A549 (cell line): ENCODE data around the gene TMEM273. TPM values are rescaled to one million over a fixed set of nuclear protein-coding genes. Genes with fewer than 3 reads are reported as not detected.

Experiments used
- ATAC-seq, 2 experiments: fragments of 200-7000 bp in 1 of 2; fragments of >200 bp in 1 of 2; cut with Nextera tagmentation in 1 of 2; cut with Tn5 transposase in 1 of 2; 3 replicates each; pipeline versions ENCODE4 v1.8.0 to v1.9.1; 2018 to 2020; ENCODE audit warnings: mild to moderate bottlenecking in 1 of 2, moderate library complexity in 1 of 2
- CTCF ChIA-PET: fragments of 300-600 bp; sonication (Branson Sonifier 250); formaldehyde crosslinking; extraction: SDS; loops from one replicate; lab custom pipeline; 2021; ENCODE audit warnings: antibody characterized with exemption, inconsistent platforms; lab: Yijun Ruan, JAX
- POLR2A ChIA-PET: fragments of 350-600 bp; formaldehyde crosslinking; extraction: SDS; loops from one replicate; lab custom pipeline; 2021; ENCODE audit warnings: antibody characterized with exemption, inconsistent platforms; lab: Yijun Ruan, JAX
- DNase-seq, 2 experiments: peaks; one replicate each; pipeline versions ENCODE4 v3.0.0 to v3.0.0-alpha.2; 2011 to 2016; ENCODE audit warnings: low read depth in 1 of 2, low spot score in 1 of 2
- FAIRE-seq: peaks from 2 replicates; lab custom pipeline; 2011; peaks lifted over from hg19 to GRCh38; lab: Jason Lieb, UNC
- H3K27ac ChIP-seq, 2 experiments: fragments of >200 bp; sonication (Bioruptor Twin); formaldehyde crosslinking; 3 replicates each; pipeline ENCODE4 v1.5.1; 2016 to 2017
- H3K4me1 ChIP-seq: fragments of >200 bp; sonication (Bioruptor Twin); formaldehyde crosslinking; 3 replicates; pipeline ENCODE4 v1.6.1; 2016
- H3K4me2 ChIP-seq: fragments of >200 bp; sonication (Bioruptor Twin); formaldehyde crosslinking; 3 replicates; pipeline ENCODE4 v1.6.1; 2016
- H3K4me3 ChIP-seq: fragments of >200 bp; sonication (Bioruptor Twin); formaldehyde crosslinking; 3 replicates; pipeline ENCODE4 v1.5.1; 2016
- H3K9me3 ChIP-seq: fragments of >200 bp; sonication (Bioruptor Twin); formaldehyde crosslinking; 3 replicates; pipeline ENCODE4 v1.6.1; 2016
- CBX2 ChIP-seq: fragments of 200-600 bp; sonication (generic); IDR thresholded peaks from 2 replicates; pipeline ENCODE4 v1.6.1; 2016; ENCODE audit warnings: low read depth, mild to moderate bottlenecking, borderline replicate concordance
- CEBPB ChIP-seq, 2 experiments: fragments of >200 bp in 1 of 2; sonication (Bioruptor Twin) in 1 of 2; formaldehyde crosslinking in 1 of 2; IDR thresholded peaks; 2 replicates each; pipeline ENCODE4 v1.6.1; 2012 to 2016
- CHD2 ChIP-seq: fragments of 150-350 bp; IDR thresholded peaks from 2 replicates; pipeline ENCODE4 v1.6.1; 2014; ENCODE audit warnings: low read length; ENCODE audit not compliant: partially characterized antibody
- EHF ChIP-seq: fragments of 250-450 bp; sonication (Bioruptor Pico); IDR thresholded peaks from 2 replicates; pipeline ENCODE4 v1.5.0; 2020; ENCODE audit warnings: mild to moderate bottlenecking
- EP300 ChIP-seq, 2 experiments: fragments of >200 bp; sonication (Bioruptor Twin); formaldehyde crosslinking; IDR thresholded peaks; 2 replicates in 1 of 2; 3 replicates in 1 of 2; pipeline ENCODE4 v1.6.1; 2016 to 2017
- FOSB ChIP-seq: fragments of 250-450 bp; sonication (Bioruptor Pico); IDR thresholded peaks from 2 replicates; pipeline ENCODE4 v1.5.0; 2020; ENCODE audit warnings: mild to moderate bottlenecking, moderate library complexity
- FOXS1 ChIP-seq: fragments of 250-450 bp; sonication (Bioruptor Pico); IDR thresholded peaks from 2 replicates; pipeline ENCODE4 v1.5.0; 2020; ENCODE audit warnings: mild to moderate bottlenecking, moderate library complexity
- GATA3 ChIP-seq: IDR thresholded peaks from 2 replicates; pipeline ENCODE4 v1.6.1; 2012; ENCODE audit warnings: borderline replicate concordance
- HDAC2 ChIP-seq: fragments of 200-600 bp; sonication (generic); IDR thresholded peaks from 2 replicates; pipeline ENCODE4 v1.6.1; 2016
- HEYL ChIP-seq: fragments of 250-450 bp; sonication (Bioruptor Pico); IDR thresholded peaks from 2 replicates; pipeline ENCODE4 v1.8.0; 2021; ENCODE audit warnings: mild to moderate bottlenecking, moderate library complexity
- KDM1A ChIP-seq: fragments of 200-600 bp; sonication (generic); IDR thresholded peaks from 2 replicates; pipeline ENCODE4 v1.6.1; 2016; ENCODE audit warnings: low read depth, mild to moderate bottlenecking
- MAZ ChIP-seq: fragments of 150-350 bp; IDR thresholded peaks from 2 replicates; pipeline ENCODE4 v1.6.1; 2014; ENCODE audit warnings: antibody characterized with exemption, low read depth, low read length, borderline replicate concordance
- NFE2L2 ChIP-seq: fragments of 150-350 bp; conservative IDR thresholded peaks from 2 replicates; pipeline ENCODE4 v1.6.1; 2014; ENCODE audit warnings: low read length
- NPAS2 ChIP-seq: fragments of 250-450 bp; sonication (Bioruptor Pico); IDR thresholded peaks from 2 replicates; pipeline ENCODE4 v1.8.0; 2022; ENCODE audit warnings: mild to moderate bottlenecking, moderate library complexity, borderline replicate concordance
- POLR2A ChIP-seq: IDR thresholded peaks from 2 replicates; pipeline ENCODE4 v1.6.1; 2012; ENCODE audit warnings: mild to moderate bottlenecking, low read length
- RARB ChIP-seq: fragments of 250-450 bp; sonication (Bioruptor Pico); IDR thresholded peaks from 2 replicates; pipeline ENCODE4 v1.8.0; 2021; ENCODE audit warnings: mild to moderate bottlenecking, moderate library complexity
- RCOR1 ChIP-seq: fragments of 150-350 bp; IDR thresholded peaks from 2 replicates; pipeline ENCODE4 v1.6.1; 2014; ENCODE audit warnings: antibody characterized with exemption, low read length, low read depth
- RNF2 ChIP-seq: fragments of 200-600 bp; sonication (generic); IDR thresholded peaks from 2 replicates; pipeline ENCODE4 v1.6.1; 2016; ENCODE audit warnings: low read depth, mild to moderate bottlenecking, antibody characterized with exemption, moderate library complexity, borderline replicate concordance
- SREBF2 ChIP-seq: fragments of 450-650 bp; IDR thresholded peaks from 2 replicates; pipeline ENCODE4 v1.6.1; 2014; ENCODE audit warnings: mild to moderate bottlenecking, moderate library complexity
- TFCP2L1 ChIP-seq: fragments of 250-450 bp; sonication (Bioruptor Pico); IDR thresholded peaks from 2 replicates; pipeline ENCODE4 v1.5.0; 2021; ENCODE audit warnings: mild to moderate bottlenecking
- TP53 ChIP-seq: fragments of 250-450 bp; sonication (Bioruptor Pico); IDR thresholded peaks from 2 replicates; pipeline ENCODE4 v1.5.0; 2021; ENCODE audit warnings: mild to moderate bottlenecking, moderate library complexity
- ZC3H11A ChIP-seq: fragments of 450-650 bp; IDR thresholded peaks from 2 replicates; pipeline ENCODE4 v1.6.1; 2014; ENCODE audit warnings: antibody characterized with exemption, mild to moderate bottlenecking
- WGBS: methylation state at CpG from one replicate; pipeline ENCODE4 v1.1.6; 2017; ENCODE audit errors: missing lambda C conversion rate; 5-methylcytosine and 5-hydroxymethylcytosine counted together
- polyA plus RNA-seq, 4 experiments: library from polyadenylated mRNA; depleted of rRNA in 3 of 4; stranded (reverse); fragments of >200 nt; fragmentation: RNase III in 1 of 4; extraction: RNeasy Plus Mini Kit Qiagen cat#74134 plus additional on column Dnase treatment in 1 of 4; gene quantifications; 2 replicates in 3 of 4; 3 replicates in 1 of 4; pipeline ENCODE4 v1.2.3, GENCODE V29; 2011 to 2017
- TF ChIP-seq, protein P1 (sequence below): fragments of 450-650 bp; IDR thresholded peaks from 2 replicates; pipeline ENCODE4 v1.6.1; 2014; ENCODE audit warnings: antibody characterized with exemption
- TF ChIP-seq, protein P2 (sequence below): fragments of >200 bp; sonication (Bioruptor Twin); formaldehyde crosslinking; IDR thresholded peaks from 3 replicates; pipeline ENCODE4 v1.5.1; 2016
- TF ChIP-seq, protein P3 (sequence below): IDR thresholded peaks from 2 replicates; pipeline ENCODE4 v1.6.1; 2012
- TF ChIP-seq, protein P4 (sequence below): fragments of 200-600 bp; sonication (generic); IDR thresholded peaks from 2 replicates; pipeline ENCODE4 v1.6.1; 2016; ENCODE audit warnings: antibody characterized with exemption, mild to moderate bottlenecking, moderate library complexity
- TF ChIP-seq, protein P5 (sequence below): fragments of 150-350 bp; IDR thresholded peaks from 2 replicates; pipeline ENCODE4 v1.6.1; 2014; ENCODE audit warnings: low read depth, mild to moderate bottlenecking, low read length
- TF ChIP-seq, protein P6 (sequence below): IDR thresholded peaks from 2 replicates; pipeline ENCODE4 v1.6.1; 2012
- TF ChIP-seq, protein P7 (sequence below): fragments of 250-450 bp; sonication (Bioruptor Pico); IDR thresholded peaks from 2 replicates; pipeline ENCODE4 v1.5.0; 2020; ENCODE audit warnings: low read depth, mild to moderate bottlenecking, moderate library complexity

The TMEM273 gene
- polyA plus RNA-seq, 2 of the 4 experiments (the other 2 are of a cell fraction): not detected

DNA sequence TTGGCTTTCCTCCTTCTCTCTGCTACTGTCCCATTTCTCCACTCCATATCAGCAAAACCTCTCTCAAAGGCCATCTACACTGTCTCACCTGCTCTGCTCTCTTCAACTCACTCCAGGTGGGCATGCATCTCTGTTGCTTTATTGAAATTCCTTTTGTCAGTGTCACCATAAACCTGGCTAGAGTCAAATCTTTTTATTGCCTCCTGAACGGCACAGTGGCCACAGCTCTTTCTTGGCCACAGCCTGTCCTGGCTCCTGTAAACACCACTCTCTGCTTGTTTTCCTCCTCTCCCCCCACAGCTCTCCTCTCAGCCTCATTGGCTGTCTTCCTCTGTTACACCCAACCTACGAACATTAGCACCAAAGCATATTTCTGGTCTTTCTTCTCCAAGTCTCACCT lies 31.1 kb upstream of the TMEM273 start:
- 0% methylated on average over 2 of the region's 2 CpGs for WGBS
- Histone ChIP-seq H3K4me3 (no peak overlapping the region), H3K27ac (no peak overlapping the region), H3K4me2 (no peak overlapping the region), H3K9me3 (no peaks in the 10 kb centered on the region), H3K4me1 (no peaks in the 10 kb centered on the region)
- POLR2A ChIA-PET: no interaction called here
- no peak for TF ChIP-seq RNF2
- TF ChIP-seq ZC3H11A: no peak
- no peak for TF ChIP-seq NPAS2 (CRISPR knock-in tag)
- TF ChIP-seq MAZ: no peak
- TF ChIP-seq, protein P1, sequence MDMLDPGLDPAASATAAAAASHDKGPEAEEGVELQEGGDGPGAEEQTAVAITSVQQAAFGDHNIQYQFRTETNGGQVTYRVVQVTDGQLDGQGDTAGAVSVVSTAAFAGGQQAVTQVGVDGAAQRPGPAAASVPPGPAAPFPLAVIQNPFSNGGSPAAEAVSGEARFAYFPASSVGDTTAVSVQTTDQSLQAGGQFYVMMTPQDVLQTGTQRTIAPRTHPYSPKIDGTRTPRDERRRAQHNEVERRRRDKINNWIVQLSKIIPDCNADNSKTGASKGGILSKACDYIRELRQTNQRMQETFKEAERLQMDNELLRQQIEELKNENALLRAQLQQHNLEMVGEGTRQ: no peak
- no peak for TF ChIP-seq EP300 (IDR thresholded peaks at IDR 0.05)
- TF ChIP-seq CBX2: no peak
- no peak for TF ChIP-seq EHF (CRISPR knock-in tag)
- no peak for TF ChIP-seq CHD2
- TF ChIP-seq CEBPB (IDR thresholded peaks at IDR 0.05): no peak
- TF ChIP-seq TP53: no peak
- no peak for TF ChIP-seq GATA3
- no peak for TF ChIP-seq TFCP2L1 (CRISPR knock-in tag)
- TF ChIP-seq, protein P2, sequence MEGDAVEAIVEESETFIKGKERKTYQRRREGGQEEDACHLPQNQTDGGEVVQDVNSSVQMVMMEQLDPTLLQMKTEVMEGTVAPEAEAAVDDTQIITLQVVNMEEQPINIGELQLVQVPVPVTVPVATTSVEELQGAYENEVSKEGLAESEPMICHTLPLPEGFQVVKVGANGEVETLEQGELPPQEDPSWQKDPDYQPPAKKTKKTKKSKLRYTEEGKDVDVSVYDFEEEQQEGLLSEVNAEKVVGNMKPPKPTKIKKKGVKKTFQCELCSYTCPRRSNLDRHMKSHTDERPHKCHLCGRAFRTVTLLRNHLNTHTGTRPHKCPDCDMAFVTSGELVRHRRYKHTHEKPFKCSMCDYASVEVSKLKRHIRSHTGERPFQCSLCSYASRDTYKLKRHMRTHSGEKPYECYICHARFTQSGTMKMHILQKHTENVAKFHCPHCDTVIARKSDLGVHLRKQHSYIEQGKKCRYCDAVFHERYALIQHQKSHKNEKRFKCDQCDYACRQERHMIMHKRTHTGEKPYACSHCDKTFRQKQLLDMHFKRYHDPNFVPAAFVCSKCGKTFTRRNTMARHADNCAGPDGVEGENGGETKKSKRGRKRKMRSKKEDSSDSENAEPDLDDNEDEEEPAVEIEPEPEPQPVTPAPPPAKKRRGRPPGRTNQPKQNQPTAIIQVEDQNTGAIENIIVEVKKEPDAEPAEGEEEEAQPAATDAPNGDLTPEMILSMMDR: no peak
- no peak for TF ChIP-seq SREBF2
- TF ChIP-seq, protein P3, sequence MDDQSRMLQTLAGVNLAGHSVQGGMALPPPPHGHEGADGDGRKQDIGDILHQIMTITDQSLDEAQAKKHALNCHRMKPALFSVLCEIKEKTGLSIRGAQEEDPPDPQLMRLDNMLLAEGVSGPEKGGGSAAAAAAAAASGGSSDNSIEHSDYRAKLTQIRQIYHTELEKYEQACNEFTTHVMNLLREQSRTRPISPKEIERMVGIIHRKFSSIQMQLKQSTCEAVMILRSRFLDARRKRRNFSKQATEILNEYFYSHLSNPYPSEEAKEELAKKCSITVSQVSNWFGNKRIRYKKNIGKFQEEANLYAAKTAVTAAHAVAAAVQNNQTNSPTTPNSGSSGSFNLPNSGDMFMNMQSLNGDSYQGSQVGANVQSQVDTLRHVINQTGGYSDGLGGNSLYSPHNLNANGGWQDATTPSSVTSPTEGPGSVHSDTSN: no peak
- no peak for TF ChIP-seq HDAC2
- TF ChIP-seq FOXS1 (CRISPR knock-in tag): no peak
- no peak for TF ChIP-seq POLR2A
- TF ChIP-seq RARB: no peak
- FAIRE-seq (no peak), ATAC-seq (no peak), DNase-seq (no peak)
- CTCF ChIA-PET: no interaction called here

DNA sequence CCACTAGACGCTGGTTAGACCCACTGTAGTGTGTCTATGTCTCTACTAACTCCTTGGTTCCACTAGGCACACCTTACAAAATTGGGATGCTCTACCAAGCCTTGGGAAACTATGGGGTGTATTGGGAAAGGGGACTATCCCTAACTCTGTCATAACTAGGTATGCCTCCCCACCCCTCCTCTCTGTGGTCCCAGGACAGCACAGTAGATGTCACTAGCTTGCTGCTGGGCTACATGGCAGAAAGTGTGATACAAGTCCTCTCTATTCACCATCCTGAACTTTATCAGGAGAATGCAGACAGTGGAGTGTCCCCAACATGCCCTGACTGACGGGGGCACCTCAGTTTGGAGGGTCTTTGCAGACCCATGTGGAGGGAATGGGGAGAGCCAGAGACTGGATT lies 30.3 kb upstream of the TMEM273 start:
- Histone ChIP-seq H3K9me3 (no peaks in the 10 kb centered on the region), H3K4me1 (no peaks in the 10 kb centered on the region), H3K4me2 (no peak overlapping the region), H3K27ac (no peak overlapping the region), H3K4me3 (no peak overlapping the region)
- 0% methylated on average over 2 of the region's 2 CpGs for WGBS
- no peak for FAIRE-seq
- ATAC-seq: peak in 1 of 2 experiments; percentile 50; a peak in 1 of 6 replicates
- ChIA-PET POLR2A (no interaction called here), CTCF (no interaction called here)
- DNase-seq: no peak
- TF ChIP-seq, protein P4, sequence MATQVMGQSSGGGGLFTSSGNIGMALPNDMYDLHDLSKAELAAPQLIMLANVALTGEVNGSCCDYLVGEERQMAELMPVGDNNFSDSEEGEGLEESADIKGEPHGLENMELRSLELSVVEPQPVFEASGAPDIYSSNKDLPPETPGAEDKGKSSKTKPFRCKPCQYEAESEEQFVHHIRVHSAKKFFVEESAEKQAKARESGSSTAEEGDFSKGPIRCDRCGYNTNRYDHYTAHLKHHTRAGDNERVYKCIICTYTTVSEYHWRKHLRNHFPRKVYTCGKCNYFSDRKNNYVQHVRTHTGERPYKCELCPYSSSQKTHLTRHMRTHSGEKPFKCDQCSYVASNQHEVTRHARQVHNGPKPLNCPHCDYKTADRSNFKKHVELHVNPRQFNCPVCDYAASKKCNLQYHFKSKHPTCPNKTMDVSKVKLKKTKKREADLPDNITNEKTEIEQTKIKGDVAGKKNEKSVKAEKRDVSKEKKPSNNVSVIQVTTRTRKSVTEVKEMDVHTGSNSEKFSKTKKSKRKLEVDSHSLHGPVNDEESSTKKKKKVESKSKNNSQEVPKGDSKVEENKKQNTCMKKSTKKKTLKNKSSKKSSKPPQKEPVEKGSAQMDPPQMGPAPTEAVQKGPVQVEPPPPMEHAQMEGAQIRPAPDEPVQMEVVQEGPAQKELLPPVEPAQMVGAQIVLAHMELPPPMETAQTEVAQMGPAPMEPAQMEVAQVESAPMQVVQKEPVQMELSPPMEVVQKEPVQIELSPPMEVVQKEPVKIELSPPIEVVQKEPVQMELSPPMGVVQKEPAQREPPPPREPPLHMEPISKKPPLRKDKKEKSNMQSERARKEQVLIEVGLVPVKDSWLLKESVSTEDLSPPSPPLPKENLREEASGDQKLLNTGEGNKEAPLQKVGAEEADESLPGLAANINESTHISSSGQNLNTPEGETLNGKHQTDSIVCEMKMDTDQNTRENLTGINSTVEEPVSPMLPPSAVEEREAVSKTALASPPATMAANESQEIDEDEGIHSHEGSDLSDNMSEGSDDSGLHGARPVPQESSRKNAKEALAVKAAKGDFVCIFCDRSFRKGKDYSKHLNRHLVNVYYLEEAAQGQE: no peak
- TF ChIP-seq CBX2: no peak
- TF ChIP-seq NFE2L2: no peak
- no peak for TF ChIP-seq HEYL (CRISPR knock-in tag)
- TF ChIP-seq, protein P5, sequence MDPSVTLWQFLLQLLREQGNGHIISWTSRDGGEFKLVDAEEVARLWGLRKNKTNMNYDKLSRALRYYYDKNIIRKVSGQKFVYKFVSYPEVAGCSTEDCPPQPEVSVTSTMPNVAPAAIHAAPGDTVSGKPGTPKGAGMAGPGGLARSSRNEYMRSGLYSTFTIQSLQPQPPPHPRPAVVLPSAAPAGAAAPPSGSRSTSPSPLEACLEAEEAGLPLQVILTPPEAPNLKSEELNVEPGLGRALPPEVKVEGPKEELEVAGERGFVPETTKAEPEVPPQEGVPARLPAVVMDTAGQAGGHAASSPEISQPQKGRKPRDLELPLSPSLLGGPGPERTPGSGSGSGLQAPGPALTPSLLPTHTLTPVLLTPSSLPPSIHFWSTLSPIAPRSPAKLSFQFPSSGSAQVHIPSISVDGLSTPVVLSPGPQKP: no peak
- no peak for TF ChIP-seq FOSB
- TF ChIP-seq KDM1A: no peak
- no peak for TF ChIP-seq RCOR1
- TF ChIP-seq RARB: no peak
- TF ChIP-seq, protein P6, sequence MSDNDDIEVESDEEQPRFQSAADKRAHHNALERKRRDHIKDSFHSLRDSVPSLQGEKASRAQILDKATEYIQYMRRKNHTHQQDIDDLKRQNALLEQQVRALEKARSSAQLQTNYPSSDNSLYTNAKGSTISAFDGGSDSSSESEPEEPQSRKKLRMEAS: no peak
- no peak for TF ChIP-seq FOXS1 (CRISPR knock-in tag)
- TF ChIP-seq, protein P7, sequence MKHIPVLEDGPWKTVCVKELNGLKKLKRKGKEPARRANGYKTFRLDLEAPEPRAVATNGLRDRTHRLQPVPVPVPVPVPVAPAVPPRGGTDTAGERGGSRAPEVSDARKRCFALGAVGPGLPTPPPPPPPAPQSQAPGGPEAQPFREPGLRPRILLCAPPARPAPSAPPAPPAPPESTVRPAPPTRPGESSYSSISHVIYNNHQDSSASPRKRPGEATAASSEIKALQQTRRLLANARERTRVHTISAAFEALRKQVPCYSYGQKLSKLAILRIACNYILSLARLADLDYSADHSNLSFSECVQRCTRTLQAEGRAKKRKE: no peak
